ENCODE data around the gene NCKAP1.

The NCKAP1 gene

DNA sequence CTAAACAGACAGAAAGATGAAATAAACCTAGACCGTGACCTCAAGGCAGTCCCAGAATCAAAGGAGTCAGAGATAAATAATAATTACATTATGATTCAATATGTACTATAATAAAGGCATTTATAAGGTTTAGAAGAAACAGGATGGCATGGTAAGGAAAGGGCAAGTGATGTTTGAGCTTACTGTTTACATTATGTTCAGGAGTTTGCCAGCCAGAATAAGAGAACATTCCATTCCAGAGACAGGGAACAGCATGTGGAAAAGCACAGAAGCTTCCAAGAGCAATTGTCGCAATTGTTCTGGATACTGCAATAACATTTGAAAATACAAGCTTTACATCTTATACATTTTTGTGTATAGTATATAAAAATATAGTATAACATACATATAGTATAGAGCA, 121.8 kb downstream of the NCKAP1 start:
- Histone ChIP-seq H3K4me1 (ENCODE audit: insufficient read depth, poor library complexity, severe bottlenecking) (peaks cover 11% of the 10 kb centered on the region), H3K9me3 (ENCODE audit: severe bottlenecking) (no peaks in the 10 kb centered on the region), H3K27me3 (ENCODE audit: insufficient read depth, poor library complexity, severe bottlenecking) (no peaks in the 10 kb centered on the region), H3K4me3 (ENCODE audit: severe bottlenecking) (no peak overlapping the region), H3K36me3 (ENCODE audit: low read depth) (peaks cover 49% of the 10 kb centered on the region), H3K27ac (ENCODE audit: poor library complexity, severe bottlenecking) (peak overlapping the region; percentile 42)
- TF ChIP-seq, protein P1, sequence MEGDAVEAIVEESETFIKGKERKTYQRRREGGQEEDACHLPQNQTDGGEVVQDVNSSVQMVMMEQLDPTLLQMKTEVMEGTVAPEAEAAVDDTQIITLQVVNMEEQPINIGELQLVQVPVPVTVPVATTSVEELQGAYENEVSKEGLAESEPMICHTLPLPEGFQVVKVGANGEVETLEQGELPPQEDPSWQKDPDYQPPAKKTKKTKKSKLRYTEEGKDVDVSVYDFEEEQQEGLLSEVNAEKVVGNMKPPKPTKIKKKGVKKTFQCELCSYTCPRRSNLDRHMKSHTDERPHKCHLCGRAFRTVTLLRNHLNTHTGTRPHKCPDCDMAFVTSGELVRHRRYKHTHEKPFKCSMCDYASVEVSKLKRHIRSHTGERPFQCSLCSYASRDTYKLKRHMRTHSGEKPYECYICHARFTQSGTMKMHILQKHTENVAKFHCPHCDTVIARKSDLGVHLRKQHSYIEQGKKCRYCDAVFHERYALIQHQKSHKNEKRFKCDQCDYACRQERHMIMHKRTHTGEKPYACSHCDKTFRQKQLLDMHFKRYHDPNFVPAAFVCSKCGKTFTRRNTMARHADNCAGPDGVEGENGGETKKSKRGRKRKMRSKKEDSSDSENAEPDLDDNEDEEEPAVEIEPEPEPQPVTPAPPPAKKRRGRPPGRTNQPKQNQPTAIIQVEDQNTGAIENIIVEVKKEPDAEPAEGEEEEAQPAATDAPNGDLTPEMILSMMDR (IDR thresholded peaks at IDR 0.05; ENCODE audit: poor library complexity, severe bottlenecking) = no peak
- ATAC-seq (ENCODE audit: low read depth) = no peak
- no peak for DNase-seq (ENCODE audit: low spot score)

DNA sequence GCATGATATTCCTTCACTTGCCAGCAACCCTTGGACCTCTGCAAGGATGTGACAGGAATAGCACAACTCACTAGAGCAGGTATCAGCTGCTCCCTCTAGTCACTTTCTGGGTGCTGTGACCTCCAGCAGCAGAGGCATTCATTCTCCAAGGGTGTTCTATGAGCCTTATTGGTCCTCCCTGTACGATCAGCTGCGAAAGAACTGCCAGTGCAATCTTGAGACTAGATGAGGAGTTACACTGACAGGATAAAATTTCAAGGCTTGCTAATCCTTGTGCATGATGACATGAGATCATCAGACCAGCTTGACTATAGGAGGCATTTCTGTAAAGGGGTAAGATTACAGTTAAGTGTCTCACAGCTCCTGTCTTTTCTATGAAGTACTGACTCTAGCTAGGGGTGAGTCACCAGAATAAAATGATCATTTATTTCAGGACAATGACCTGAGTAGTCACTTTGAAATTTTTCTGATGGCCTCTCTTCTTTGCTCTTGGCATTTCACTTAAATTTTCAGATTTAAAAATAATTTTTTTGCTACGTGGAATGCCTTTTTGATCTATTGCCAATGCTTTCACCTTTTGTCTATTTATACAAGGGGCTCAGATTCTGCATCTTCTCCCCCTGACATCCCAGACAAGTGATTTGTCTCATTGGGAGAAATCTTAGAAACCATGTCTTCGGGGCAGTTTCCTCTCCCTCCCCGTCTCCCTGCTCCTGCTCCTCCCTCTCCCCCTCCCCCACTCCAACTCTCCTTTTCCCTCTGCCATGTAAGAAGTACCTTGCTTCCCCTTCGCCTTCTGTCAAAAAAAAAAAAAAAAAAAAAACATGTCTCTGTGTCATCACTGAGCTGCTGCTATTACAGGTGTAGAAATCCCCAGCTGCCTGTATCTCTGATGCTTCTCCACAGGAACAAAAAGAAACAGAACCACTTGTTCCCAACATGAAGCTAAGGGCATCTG, 122.6 kb downstream of the NCKAP1 start:
- H3K27ac ChIP-seq (ENCODE audit: poor library complexity, severe bottlenecking) = peak overlapping the region; percentile 42
- peaks cover 11% of the 10 kb centered on the region for H3K4me1 ChIP-seq (ENCODE audit: insufficient read depth, poor library complexity, severe bottlenecking)
- H3K27me3 ChIP-seq (ENCODE audit: insufficient read depth, poor library complexity, severe bottlenecking) = no peaks in the 10 kb centered on the region
- ATAC-seq (ENCODE audit: low read depth) = peak; percentile 96
- no peak for DNase-seq (ENCODE audit: low spot score)
- no peaks in the 10 kb centered on the region for H3K9me3 ChIP-seq (ENCODE audit: severe bottlenecking)
- no peak overlapping the region for H3K4me3 ChIP-seq (ENCODE audit: severe bottlenecking)
- H3K36me3 ChIP-seq (ENCODE audit: low read depth) = peaks cover 53% of the 10 kb centered on the region
- TF ChIP-seq, protein P1 (IDR thresholded peaks at IDR 0.05; ENCODE audit: poor library complexity, severe bottlenecking) = no peak

DNA sequence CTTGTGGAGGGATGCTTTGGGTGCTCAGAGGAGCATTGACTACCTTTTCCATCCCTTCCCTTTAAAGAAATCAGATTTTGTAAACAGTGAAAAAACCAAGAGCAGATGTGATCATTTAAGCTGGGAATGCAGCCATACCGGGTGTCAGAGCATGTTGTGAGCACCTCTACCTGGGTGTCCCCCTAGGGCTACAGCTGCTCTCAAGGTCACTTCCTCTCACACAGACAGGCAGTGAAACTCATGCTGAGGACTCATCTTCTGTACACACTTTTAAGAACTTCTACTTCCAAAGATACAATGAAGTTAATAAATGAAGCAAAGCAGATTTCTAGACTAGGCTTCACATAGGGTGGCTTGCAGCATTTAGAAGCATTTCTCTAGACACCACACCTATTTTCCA, 123.4 kb downstream of the NCKAP1 start:
- Histone ChIP-seq H3K4me1 (ENCODE audit: insufficient read depth, poor library complexity, severe bottlenecking) (peaks cover 11% of the 10 kb centered on the region), H3K9me3 (ENCODE audit: severe bottlenecking) (no peaks in the 10 kb centered on the region), H3K36me3 (ENCODE audit: low read depth) (peaks cover 58% of the 10 kb centered on the region), H3K27ac (ENCODE audit: poor library complexity, severe bottlenecking) (peak overlapping the region; percentile 42), H3K4me3 (ENCODE audit: severe bottlenecking) (no peak overlapping the region), H3K27me3 (ENCODE audit: insufficient read depth, poor library complexity, severe bottlenecking) (no peaks in the 10 kb centered on the region)
- ATAC-seq (ENCODE audit: low read depth) (no peak), DNase-seq (ENCODE audit: low spot score) (no peak)
- TF ChIP-seq, protein P1 (IDR thresholded peaks at IDR 0.05; ENCODE audit: poor library complexity, severe bottlenecking) = no peak

DNA sequence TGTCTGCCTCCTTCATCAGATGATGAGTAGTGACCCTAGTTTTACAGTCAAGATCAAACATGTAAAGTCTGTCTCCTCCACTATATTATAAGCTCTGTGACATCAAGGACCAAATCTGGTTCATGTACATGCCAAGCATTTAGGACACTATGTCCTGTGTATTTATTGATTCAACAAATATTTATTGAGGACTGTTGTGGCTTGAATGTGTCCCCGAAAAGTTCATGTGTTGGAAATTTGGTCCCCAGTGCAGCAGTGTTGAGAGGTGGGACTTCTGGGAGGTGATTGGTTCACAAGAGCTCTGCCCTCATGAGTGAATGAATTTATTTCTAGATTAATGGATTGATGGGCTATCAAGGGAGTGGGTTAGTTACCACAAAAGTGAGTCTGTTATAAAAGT, 125.2 kb downstream of the NCKAP1 start:
- TF ChIP-seq, protein P1 (IDR thresholded peaks at IDR 0.05; ENCODE audit: poor library complexity, severe bottlenecking) = no peak
- Histone ChIP-seq H3K36me3 (ENCODE audit: low read depth) (peaks cover 67% of the 10 kb centered on the region), H3K27me3 (ENCODE audit: insufficient read depth, poor library complexity, severe bottlenecking) (no peaks in the 10 kb centered on the region), H3K4me3 (ENCODE audit: severe bottlenecking) (no peak overlapping the region), H3K27ac (ENCODE audit: poor library complexity, severe bottlenecking) (no peak overlapping the region), H3K4me1 (ENCODE audit: insufficient read depth, poor library complexity, severe bottlenecking) (peaks cover 11% of the 10 kb centered on the region), H3K9me3 (ENCODE audit: severe bottlenecking) (no peaks in the 10 kb centered on the region)
- ATAC-seq (ENCODE audit: low read depth) (no peak), DNase-seq (ENCODE audit: low spot score) (no peak)

DNA sequence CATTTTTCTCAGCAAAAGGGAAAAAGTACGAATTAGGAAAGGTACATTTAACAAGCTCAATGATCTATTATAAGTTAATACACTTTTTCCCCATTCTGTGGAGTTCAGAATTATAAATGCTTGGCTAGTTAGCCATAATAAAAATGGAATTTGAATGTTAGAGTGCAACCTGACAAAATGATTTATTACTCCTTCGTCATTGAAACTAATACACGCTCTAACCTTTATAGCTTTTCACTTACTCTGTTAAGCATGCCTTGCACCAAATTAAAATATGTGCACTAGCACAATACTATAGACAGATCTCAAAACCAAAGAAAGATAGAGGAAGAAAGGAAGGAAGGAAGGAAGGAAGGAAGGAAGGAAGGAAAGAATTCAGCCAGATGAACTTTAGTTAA, 125.7 kb downstream of the NCKAP1 start:
- peaks cover 64% of the 10 kb centered on the region for H3K36me3 ChIP-seq (ENCODE audit: low read depth)
- H3K27me3 ChIP-seq (ENCODE audit: insufficient read depth, poor library complexity, severe bottlenecking) = no peaks in the 10 kb centered on the region
- ATAC-seq (ENCODE audit: low read depth) = no peak
- no peak overlapping the region for H3K4me3 ChIP-seq (ENCODE audit: severe bottlenecking)
- peaks cover 11% of the 10 kb centered on the region for H3K4me1 ChIP-seq (ENCODE audit: insufficient read depth, poor library complexity, severe bottlenecking)
- no peak overlapping the region for H3K27ac ChIP-seq (ENCODE audit: poor library complexity, severe bottlenecking)
- TF ChIP-seq, protein P1 (IDR thresholded peaks at IDR 0.05; ENCODE audit: poor library complexity, severe bottlenecking) = no peak
- DNase-seq (ENCODE audit: low spot score) = no peak
- H3K9me3 ChIP-seq (ENCODE audit: severe bottlenecking) = no peaks in the 10 kb centered on the region

Data from RWPE2 (cell line).